ENCODE measurements around the gene MFN1.
"Not testable (repeated sequence)": the region's sequence is repeated elsewhere in the genome, so short reads cannot be mapped to it uniquely, and the experiment has no call there.

Gene MFN1

DNA sequence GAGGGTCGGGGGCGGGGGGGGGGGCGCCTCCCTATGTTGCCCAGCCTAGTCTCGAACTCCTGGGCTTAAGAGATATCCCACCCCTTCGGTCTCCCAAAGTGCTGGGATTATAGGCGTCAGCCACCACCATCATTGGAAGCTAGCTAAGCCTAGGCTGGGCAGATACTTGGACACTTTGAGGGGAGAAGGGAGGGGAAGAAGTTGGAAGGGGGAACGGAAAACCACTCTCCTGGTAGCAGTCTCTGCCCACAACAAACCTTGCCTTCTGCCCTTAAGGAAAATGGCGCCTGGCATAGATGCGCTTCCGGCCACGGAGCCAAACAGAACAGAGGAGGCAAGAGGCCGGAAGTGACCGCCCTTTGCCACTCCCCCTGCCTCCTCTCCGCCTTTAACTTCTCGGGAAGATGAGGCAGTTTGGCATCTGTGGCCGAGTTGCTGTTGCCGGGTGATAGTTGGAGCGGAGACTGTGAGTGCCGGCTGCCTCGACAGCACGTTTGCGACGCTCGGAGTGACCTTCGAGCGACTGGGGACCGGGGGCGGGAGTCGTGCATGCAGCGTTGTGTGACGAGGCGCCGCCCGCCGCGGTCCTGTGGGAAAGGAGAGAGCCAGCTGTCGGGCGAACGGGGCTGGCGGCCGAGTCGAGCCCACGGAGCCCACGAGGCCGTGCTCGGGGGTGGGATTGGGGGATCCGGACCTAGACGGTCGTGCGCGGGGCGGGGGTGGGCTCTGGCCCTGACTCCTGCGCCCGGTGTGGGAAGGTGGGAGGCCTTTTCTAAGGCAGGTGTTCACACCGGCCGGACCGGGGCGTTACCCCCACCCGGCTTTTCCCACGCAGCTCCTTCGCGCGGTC lies at the start of gene MFN1:
TSS of gene MFN1 (plus strand) at position 365 of the 850 bp plus-strand sequence. CDS start 1,143 bp downstream, outside the sequence.
- peak; percentile 92 for DNase-seq

DNA sequence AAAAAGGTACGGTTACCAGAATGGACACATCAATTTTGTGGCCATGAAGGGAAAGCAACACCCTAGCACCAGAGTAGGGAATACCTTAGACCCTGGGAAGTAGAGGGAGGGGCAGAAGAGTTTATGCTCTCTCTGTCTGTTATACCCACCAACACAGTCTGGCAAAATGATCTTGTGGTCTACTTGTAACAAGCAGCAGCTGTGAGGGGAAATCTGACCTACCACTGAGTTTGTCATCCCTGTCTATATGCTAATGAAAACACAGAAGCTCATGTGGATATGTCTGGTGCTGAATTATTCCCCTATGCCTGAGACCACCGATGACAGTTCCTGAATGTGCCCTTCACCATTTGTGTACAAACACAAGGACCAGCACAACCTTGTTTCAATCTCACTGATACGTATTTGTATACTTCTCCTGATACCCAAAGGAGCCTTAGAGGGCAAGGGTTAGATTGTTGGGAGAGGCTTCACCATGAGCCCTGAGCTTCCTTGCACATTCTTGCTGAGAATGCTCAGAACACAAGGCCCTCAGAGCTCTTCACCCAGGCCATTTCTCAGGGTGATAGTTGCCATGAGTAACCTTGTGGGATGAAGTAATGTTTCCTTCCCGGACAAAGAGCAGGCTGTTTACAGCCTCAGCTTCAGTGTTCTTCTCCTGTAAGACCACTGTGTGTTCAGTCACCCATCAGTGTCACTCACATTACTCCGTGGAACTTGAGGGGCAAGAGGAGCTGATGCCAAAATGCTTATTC lies 49.4 kb upstream of the MFN1 start:
- DNase-seq = no peak

DNA sequence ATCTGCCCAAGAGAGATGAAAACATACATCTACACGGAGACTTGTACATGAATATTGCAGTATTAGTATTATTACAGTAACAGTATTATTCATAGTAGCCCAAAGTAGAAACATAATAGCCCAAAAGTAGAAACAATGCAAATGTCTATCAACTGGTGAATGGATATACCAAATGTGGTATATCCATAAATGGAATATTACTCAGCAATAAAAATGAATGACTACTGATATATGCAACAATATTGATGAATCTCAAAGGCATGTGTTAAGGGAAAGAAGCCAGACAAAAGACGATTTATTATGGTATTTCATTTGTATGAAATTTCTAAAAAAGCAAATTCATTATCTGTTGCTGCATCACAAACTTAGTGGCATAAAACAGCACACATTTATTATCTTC lies 48.2 kb upstream of the MFN1 start:
- no peak for DNase-seq

DNA sequence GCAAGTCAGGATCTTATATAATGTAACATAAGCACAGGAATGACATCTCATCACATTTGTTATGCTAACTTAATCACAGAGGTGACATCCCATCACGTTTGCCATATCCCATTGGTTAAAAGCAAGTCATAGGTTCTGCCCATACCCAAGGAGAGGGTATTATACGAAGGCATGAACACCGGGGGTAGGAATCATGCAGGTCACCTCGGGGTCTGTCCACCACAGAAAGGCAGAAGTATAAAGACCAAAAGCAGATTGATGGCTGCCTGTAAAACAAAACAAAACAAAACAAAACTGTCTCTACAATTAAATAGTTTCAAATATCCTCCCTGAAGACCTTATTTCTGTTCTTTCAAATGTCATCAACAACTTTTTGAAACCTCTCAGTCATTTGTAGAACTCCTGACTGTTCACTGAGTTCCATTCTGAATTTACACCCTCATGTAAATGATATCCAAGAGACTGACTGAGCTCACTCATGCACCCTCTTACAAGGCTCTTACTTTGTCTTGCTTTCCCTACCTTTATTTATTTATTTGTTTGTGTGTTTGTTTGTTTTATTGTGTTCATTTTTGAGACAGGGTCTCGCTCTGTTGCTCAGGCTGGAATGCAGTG lies 47.4 kb upstream of the MFN1 start:
- DNase-seq = no peak

DNA sequence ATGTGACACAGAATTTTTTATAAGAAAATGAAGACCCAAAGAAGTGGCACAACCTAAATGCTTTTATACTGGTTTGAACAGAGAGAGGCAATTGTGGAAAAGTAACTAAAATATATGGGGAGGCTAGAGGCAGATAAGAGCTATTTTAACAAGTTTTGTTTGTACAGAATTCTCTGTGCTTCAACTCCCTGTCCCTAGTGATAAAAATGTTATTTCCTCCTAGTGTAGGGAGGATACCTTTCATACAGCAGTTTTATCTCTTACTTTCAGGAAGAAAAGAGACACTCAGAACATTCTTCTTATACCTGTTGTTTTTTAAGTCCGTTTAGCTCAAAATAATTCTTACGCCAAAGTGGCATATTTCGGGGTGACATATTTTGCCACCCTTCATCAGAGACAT lies 45.9 kb upstream of the MFN1 start:
- DNase-seq = no peak

DNA sequence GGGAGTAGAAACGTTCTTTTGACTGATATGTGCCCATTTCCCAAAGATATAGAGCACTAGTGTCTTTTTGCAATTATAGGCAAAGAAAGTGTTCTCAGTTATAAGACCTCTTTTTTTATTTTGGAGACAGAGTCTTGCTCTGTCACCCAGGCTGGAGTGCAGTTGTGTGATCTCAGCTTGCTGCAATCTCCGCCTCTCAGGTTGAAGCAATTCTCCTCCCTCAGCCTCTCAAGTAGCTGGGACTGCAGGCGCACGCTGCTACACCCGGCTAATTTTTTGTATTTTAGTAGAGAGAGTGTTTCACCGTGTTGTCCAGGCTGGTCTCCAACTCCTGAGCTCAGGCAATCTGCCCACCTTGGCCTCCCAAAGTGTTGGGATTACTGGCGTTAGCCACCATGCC lies 45.4 kb upstream of the MFN1 start:
- no peak for DNase-seq

DNA sequence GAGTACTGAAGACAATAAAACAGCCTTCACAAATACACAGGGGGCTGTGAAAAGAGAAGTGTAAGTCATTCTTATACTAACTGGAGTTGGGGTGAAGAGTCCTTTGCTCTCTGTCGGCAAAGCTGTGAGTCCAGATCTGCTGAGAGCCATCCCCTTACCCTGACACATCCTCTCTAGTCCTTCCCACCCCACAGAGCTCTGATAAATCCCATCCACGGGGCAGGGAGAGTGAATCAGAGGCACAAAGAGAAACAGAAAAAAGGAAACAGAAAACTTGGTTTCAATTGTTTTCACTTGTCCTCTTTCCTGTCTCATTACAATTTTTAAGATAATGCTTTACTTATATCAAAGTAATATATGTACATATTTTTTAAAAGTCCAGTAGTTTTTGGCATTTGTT lies 42.9 kb upstream of the MFN1 start:
- DNase-seq = no peak

DNA sequence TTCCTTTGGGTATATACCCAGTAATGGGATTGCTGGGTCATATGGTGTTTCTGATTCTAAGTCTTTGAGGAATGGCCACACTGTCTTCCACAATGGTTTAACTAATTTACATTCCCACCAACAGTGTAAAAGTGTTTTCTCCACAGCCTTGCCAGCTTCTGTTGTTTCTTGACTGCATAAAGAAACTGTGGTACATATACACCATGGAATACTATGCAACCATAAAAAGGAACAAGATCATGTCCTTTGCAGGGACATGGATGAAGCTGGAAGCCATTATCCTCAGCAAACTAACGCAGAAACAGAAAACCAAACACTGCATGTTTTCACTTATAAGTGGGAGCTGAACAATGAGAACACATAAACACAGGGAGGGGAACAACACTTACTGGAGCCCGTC lies 40.1 kb upstream of the MFN1 start:
- DNase-seq = not testable (repeated sequence)

DNA sequence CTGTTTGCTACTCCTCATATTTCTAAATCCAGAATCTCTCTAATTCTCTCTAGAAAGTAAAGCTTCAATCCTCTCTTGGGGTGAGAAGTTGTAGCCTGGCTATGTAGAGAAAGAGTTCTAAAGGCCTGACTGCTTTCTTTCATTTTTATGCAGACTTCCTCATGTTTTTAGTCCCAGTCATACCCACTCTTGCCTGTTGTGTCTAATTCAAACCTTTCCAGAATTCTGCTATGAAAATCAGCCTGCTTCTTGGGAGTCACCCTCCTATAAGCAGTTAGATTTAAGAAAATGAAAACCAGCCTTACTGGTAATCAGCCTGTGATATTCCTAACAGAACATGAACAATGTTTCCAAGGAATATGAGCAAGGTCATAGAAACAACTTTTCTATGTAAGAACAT lies 39.5 kb upstream of the MFN1 start:
- DNase-seq = no peak

DNA sequence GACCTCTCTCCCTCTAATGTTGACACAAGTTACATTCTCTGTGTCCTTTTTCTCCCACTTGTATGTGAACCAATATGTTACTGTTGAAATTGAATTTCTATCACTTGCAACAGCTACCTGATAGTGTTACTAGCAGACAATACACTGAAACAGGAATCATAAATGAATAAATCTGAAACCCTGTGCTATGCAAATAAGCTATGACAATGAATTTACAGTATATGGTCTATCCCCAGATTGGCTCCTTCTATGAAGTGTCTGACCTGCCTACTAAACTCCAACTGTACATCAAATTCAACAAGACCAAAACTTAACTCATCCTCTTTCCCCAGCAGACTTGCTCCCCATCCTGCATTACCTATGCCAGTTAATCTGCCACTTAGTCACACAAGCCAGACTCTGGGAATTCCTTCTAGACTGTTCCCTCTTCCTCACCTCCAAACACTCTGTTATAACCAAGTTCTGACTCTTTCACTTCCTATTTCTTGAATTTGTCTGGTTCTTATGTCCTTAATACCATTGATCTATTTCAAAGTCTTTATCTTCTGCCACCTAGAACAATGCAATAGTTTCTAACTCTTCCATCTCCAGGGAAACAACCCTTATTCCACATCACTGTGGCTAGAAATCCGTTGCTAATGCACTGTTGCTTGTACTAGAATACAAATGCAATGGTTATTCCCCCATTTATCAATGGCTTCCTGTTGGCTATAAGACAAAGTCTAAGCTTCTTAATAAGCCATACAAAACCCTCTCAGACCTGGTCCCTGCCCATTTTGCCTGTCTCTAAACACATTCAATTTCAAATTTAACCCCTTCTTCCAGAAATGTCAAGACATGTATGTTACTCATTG lies 38.1 kb upstream of the MFN1 start:
- DNase-seq = no peak

DNA sequence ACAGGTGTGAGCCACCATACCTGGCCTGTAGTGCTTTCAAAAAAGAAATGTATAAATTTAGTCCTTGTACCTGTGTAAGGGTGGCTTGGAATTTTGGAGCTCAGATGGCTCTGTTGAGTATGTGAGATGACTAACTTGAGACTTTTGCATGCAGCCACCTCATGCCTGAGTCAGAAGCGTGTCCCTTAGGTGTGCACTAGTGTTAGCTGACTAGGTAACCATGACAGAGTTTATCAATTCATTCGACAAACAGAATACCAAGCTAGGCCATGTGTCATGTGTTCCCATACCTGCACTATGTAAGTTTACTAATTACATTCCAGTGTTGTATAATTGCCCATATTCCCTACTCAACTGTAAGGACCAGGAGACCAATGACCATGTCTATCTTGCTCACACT lies 28.6 kb upstream of the MFN1 start:
- DNase-seq = no peak

DNA sequence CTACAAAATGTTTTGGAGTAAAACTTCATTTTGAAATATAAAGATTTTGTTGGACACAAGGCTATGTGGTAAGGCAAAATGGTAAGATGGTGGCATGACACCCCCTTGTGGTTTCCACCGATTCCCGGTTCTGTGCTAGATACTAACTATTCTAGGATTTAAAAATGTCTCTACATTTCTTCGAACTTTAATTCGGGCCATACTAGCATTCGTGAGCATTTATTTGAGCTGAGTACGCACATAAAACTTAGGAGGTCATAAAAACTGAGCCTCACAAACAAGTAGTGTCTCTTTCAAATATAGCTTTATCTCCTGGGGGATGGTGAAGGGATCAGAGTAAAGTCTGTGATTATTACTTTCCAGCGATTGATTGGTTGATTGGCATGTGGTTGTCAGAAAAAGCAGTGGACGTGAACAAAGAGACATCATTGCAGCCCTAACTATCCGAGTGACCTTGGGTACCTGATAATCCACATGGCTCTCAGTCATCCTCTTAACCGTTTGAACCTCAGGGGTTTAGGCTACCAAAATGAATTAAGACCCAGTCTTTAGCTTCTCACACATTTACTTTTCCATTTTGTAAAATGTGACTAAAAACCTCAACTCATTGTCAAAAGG lies 25.7 kb upstream of the MFN1 start:
- no peak for DNase-seq

DNA sequence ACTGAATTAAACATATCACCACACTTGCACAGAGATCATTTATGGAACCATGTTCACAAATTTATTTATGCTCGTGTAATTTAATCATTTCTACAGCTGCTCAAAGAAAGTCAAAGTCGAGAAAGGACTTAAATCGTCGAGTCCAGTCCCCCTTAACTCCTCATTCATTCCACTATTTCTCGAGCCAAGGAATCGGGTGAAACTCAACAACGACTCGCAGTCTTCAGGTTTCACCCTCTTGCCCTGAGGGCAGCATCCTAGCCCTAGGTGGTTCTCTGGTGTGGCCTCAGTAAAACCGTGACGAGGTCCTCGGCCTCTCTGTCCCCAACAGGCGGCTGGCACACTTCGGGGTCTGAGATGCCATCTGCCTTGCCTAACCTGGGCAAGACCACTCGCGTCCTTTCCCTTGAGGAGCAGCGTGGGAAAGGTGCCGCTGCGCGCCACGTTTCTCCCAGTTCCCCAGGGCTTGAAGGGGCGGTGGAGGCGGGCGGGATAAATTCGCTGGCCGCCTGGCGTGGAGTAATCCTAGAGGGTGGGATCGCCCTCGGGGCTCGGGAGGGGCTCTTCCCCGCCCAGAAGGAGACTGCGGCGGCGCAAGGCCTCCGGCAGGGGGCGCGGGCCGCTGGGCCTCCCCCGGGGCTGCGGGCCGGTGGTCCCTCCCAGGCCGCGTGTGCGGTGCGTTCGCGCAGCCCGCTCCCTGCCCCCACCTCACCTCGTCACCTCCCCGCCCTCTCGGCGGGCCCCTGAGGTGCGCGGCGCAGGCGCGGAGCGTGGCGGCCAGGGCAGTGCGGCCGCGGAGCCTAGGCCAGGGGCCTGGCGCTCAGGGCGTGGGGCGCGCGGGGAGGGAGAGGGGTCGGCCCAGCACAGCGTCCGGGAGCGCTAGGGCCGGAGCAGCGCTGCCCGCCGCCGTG lies 25.0 kb upstream of the MFN1 start, which contains the start of gene ZNF639:
TSS of gene ZNF639 (plus strand) at position 746 of the 911 bp plus-strand sequence. CDS start 5,263 bp downstream, outside the sequence.
- DNase-seq = peak; percentile 86

DNA sequence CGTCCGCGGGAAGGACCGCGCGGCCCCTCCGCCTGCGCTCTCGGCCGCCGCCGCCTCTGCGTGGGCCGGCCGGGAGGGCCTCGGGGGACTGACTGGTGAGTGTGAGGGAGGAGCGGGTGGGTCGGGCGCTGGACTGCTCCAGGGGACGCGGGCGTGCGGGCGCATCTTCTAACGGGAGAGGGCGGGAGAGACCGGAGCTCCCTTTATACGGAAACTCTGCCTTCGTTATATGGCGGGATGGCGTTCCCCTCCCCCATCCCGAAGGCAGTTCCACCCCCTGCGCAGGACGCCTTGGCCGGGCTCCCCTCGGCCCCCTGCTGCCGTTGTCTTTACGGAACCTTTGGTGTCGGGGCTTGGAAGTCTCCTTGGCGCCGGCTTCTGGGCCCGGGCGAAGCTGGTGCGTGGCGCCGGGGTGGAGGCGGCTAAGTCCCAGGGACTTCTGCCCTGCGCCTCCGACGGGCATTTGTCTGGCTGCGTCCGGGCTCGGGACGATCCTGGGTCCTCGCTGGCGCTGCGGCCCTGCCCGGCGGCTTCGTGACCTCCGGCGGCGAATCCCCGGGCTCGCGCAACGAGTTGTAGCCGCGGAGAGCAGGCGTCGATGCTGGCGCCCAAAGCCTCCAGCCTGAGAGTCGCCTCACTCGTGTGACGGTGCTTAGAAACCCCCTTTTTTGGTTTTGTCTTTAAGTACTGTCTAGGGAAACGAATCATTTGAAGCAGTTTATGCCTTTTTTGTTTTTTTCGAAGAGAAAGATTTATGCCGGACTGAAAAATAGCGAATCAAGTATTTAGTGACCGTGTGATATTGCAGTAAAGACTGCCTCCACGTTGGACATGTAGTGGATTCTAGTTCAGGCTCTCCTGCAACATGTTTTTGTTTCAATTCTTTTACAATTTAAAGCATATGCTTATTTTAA lies 24.1 kb upstream of the MFN1 start:
- DNase-seq = peak; percentile 64

DNA sequence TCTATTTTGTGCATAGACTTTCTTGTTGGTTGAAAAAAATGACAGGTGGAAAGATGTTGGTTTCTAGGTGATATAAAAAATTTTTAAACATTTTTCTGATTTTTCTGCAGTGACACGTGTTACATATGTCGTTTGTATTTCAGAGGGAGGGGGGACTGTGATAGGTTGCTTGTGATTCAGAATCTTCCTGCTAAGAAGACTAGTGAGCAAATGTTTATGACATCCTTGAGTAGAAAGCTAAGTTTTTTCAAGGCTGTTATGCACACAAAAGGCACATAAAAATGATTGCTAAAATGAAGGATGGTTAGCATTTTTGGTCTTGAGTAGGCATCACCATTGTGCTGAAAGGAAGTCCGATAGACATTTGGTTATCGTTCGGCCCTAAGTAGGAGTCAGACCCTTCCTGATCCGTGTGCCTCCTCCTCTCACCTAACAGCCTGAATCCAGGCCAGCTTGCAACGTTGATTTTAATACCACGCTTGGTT lies 23.2 kb upstream of the MFN1 start:
- no peak for DNase-seq

DNA sequence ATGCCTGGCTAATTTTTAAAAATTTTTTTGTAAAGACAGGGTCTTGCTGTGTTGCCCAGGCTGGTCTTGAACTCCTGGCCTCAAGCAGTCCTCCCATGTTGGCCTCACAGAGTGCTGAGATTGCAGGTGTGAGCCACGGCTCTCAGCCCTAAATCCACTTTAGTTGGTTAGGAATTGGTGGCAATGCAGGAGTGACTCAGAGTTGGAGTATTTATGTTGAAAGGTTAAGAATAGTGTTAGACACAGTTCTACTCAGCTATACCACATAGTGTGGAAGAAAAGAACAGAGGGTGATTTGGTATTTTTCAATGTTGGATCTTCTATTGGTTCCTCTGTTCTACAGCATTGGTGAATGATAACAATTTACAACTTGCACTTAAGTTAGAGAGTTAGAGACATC lies 17.1 kb upstream of the MFN1 start:
- DNase-seq = no peak

DNA sequence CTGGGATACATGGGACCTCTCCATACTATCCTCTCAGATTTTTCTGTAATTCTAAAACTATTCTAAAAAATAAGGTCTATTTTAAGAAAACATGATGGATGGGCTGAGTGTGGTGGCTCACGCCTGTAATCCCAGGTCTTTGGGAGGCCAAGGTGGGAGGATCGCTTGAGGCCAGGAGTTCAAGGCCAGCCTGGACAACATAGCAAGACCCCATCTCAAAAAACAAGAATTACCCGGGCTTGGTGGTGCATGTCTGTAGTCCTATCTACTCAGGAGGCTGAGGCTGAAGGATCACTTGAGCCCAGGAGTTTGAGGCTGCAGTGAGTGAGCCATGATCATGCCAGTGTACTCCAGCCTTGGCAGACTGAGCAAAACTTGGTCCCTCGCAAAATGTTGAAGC lies 15.3 kb upstream of the MFN1 start:
- no peak for DNase-seq

DNA sequence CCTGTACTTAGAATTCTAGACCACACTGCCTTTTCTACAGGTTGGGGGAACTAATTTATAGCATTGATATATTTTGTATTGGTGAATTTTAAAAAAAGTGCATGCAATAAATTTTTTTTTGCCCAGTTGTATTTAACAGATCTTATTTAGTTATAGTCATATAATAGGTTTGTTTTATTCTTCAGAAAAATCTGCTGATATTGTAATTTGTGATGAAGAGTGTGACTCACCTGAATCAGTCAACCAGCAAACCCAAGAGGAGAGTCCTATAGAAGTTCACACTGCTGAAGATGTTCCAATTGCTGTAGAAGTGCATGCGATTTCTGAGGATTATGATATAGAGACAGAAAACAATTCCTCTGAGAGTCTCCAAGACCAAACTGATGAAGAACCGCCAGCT lies 14.4 kb upstream of the MFN1 start:
- DNase-seq = no peak

DNA sequence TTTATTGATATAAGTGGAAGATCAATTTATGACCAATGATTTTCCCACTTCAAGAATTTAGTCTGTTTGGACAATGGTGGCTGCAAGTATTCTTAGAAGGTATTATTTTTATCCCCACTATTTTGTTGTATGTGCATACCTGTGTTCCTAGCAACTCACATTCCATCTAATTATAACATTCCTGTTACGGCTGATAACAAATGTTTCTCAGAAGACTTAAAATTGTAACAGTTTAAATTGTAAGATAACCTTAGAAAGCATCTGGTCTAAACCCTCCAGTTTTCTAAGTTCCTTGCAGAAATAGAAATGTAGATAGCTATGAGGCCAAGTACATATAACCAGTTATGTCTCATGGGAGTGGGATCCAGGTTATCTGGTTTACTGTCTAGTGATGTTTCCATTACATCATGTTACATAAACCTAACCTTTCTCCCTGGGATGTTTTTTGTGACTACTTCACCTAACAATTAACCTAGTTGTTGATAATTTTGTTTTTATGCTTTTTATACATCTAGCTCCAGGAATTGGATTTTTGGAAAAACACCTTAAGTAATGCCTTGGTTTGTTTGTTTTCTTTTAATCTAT lies 11.1 kb upstream of the MFN1 start:
- no peak for DNase-seq

Measured in activated naive CD4-positive, alpha-beta T cell treated with Interleukin-2 at 50 U/mL for 16 hours (primary cell).